ELR (cell line): Measurements from ENCODE around the gene TMPRSS2.
A peak's percentile ranks its signal among the peaks of the same experiment; 100 is the strongest.

ENCODE experiments used
- DNase-seq: peaks from one replicate; pipeline ENCODE4 v3.0.0-alpha.2; 2015; ENCODE audit warnings: low read depth

TMPRSS2 gene

DNA sequence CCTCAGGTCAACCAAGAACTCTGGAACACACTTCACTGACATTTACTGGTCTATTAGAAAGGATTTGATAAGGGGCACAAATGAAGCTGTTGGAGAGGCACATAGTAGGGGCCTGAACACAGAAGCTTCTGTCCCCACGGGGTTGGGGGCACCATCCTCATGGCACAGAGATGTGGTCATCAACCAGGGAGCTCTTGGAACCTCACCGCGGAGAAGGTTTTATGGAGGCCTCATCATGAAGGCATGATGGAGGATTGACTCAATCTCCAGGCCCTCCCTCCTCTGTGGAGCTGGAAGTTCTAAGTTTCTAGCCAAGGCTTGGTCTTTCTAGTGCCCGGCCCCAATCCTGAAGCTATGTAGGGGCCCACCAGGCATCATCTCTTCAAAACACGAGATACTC lies 58.3 kb downstream of the TMPRSS2 start:
- no peak for DNase-seq

GRCh38 chr21:41447356-41447755 lies 60.6 kb downstream of the TMPRSS2 start:
- no peak for DNase-seq

- DNase-seq, result peak; percentile 19
Observed at GRCh38 chr21:41446586-41446985, 61.4 kb downstream of the TMPRSS2 start.

- no peak for DNase-seq
Observed at GRCh38 chr21:41445465-41445862, 62.5 kb downstream of the TMPRSS2 start.

DNA sequence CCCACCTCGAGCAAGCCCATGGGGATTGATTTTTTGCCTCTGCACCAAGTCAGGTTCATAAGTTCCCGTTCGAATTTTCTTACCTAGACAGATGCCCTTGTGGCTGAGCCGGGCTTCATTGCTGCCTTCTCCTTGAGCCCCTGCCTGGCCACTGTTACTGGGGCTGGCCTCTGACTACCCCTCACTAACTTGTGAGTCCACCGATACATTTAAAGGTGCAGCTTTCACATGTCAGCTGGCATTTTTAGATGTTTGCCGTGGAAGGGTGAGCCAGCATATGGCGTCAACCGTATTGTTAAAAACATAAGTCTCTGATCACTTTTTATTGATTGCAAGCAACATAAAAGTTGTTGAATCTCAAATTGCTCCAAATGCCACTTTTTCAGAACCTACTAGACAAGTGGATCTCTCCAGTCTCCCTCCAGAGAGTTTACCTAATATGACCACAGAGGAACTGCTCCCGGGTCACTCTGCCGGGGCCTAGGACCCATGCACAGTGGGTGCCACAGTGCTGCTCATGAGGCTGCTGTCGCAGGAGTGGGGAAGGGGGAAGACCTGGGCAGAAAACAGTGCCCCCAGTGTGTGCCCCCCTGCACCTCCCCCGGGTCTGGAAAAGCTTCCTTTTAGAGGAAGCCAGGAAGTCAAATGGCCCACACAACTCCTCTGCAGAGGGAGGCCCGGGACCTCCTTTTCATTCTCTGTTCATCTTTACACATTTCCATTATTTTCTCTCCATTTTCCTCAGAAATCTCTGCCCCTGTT lies 63.1 kb downstream of the TMPRSS2 start:
- no peak for DNase-seq

GRCh38 chr21:41443562-41443961 lies 64.4 kb downstream of the TMPRSS2 start:
- no peak for DNase-seq

DNA sequence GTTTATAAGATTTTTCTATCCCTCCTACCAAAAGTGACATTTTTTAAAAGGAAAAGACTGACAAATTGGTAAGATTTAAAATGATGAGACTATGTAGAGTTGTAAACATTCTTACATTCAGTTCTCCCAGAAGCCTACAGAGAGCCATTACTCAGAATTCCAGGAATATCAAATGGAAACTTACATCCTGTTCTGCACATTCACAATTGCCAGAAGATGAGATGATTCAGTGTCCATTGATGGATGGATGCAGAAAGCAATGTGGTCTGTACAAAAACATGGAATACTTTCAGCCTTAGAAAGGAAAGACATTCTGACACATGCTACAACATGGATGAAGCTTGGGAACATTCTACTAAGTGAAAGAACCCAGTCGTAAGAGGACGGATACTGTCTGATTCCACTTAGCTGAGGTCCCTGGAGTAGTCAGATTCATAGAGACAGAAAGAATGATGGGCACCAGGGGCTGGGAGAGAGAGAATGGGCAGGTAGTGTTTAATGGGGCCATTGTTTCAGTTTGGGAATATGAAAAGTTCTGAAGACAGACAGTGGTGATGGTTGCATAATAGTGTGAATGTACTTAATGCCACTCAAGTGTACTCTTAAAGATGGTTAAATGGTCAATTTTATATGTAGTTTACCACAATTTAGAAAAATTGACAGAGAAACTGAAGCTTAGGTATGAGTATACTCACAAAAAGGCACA lies 65.3 kb downstream of the TMPRSS2 start:
- no peak for DNase-seq

GRCh38 chr21:41441546-41441945 lies 66.4 kb downstream of the TMPRSS2 start:
- no peak for DNase-seq

DNA sequence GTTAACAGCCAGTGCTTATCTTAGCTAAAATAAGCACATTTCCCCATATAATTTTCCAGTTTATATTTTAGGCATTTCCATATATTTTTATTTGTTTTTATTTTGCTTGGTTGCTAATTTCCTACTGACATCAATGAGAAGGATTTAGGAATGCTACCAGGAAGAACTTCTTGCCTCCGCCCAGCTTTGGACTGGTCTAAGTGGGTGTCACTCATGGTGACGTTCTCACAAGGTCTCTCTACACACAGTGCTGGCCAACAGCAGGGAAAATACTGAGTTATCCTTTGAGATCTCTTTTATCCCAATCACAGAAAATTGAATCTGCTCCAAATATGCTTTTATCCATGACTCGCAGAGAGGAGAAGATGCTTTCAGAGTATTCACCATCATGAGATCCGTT lies 68.7 kb downstream of the TMPRSS2 start:
- DNase-seq, result no peak

- DNase-seq, result no peak
Observed at GRCh38 chr21:41438425-41439113, 69.4 kb downstream of the TMPRSS2 start.

DNA sequence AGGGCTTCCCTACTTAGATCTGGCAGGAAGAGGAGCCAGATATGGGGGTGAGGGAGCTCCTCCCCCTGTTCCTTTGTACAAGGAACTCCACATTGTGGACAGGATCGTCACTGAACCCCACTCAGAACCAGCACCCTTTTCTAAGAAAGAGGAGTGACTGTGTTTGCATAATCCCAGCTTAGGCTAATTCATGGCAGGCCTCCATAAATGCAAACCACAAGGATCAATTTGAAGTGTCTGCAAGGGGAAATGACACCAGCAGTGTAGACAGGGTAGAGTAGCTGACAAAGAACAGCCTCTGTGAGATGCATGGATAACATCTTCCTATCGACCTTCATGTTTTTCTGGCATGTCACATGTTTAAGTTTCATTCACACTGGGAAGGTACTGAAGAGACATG lies 70.2 kb downstream of the TMPRSS2 start:
- no peak for DNase-seq

GRCh38 chr21:41435706-41436105 lies 72.3 kb downstream of the TMPRSS2 start:
- no peak for DNase-seq

- no peak for DNase-seq
Observed at GRCh38 chr21:41433566-41433965, 74.4 kb downstream of the TMPRSS2 start.

GRCh38 chr21:41432562-41433460 lies 75.1 kb downstream of the TMPRSS2 start:
- DNase-seq, result no peak

DNA sequence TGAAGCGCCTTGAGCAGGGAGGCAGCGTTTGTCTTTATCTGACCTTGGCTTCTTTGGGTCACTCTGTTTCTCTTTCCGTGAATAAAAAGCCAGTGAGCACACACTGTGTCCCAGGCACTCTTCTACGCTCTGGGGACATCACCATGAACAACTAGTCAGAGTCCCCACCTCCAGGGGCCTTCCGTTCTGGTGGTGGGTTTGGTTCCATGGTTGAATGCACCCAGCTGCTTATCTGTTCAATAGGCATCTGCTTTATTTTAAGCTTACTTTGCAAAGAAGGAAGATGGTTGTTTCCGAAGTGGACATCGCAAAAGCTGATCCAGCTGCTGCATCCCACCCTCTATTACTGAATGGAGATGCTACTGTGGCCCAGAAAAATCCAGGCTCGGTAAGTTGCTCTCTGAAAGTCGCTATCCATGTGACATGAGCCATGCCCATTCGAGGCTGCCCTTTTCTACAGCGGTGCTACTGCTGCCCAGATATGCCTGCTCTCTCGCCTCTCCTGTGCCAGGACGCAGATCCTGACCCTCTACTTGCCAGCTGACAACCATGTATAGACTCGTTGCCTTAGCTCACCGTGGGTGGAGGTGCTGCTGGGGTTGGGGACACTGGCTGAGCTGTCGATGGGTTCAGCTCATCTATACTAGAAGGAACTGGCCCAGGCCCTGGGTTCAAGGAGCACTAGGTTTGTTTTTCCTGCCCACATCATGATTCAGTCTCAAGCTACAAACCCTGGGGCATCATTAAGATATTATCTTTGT lies 76.0 kb downstream of the TMPRSS2 start:
- no peak for DNase-seq

DNA sequence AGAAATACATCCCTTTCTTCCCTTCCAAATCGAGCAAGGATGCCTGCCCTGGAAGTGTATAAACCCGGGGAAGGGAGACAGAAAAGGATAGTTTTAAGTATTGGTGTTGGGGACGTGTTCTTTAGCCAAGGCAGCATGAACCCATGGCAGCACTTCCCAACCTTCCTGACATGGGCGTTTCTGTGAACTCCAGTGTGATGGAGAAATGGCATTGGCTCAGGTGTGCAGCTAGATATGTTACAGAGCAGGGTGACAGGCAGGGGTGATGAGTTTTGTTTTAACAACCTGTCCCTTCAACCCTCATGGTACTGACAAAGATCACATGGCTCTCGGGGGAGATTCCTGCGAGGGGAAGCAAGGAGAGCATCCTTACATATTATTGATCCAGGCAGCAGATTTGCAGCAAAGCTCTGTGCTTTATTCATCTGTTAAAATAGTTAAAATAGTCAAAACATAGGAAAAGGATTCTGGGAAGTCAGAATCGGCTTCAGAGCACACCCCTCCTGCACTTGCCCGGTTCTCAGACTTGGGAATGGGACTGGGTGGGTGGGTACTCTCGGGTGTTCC lies 78.0 kb downstream of the TMPRSS2 start:
- DNase-seq, result no peak

DNA sequence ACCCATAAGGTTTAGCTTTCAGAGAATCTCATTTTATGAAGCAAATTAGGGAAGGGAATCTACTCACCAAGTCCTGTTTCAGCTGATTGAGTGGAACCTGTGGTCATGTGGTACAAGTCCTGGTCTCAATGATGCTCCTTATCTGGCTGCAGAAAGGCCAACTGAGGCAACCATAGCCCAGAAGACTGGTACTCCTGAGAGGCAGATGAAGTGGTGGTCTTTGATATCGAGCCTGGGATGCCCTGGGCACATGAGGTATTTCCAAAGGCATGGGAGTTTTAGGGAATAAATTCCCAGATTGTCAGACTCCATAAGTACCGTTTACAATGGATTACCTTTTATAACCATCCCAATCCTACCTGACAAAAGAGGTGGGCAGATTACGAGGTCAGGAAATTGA lies 78.7 kb downstream of the TMPRSS2 start:
- no peak for DNase-seq

DNA sequence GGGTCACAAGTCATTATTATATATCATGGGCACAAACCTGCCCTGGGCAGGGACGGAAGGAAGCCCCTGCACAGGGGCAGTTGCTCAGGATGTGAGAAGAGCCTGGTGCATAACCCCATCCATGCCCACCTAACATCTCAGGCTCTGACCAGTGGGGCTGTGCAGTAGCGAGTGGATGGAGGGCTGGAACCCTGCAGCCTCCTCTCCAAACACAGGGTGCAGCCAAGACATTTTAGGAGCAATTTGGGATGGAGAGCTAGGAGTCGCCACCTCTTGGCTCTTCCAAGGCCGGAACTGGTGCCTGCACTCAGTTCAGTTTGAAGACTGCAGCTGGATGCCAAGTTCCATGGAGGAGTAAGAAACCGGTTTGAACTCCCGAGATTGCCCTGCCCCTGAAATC lies 79.1 kb downstream of the TMPRSS2 start:
- no peak for DNase-seq

GRCh38 chr21:41428311-41428710 lies 79.6 kb downstream of the TMPRSS2 start:
- no peak for DNase-seq

GRCh38 chr21:41427556-41427955 lies 80.4 kb downstream of the TMPRSS2 start:
- no peak for DNase-seq
